Hepatocyte (in vitro differentiated cells): ENCODE data around the gene LMF1. TPM values are rescaled to one million over a fixed set of nuclear protein-coding genes. Genes with fewer than 3 reads are reported as not detected.

Experiments
- DNase-seq: peaks from one replicate; pipeline ENCODE4 v3.0.0-alpha.2; 2016; ENCODE audit warnings: low spot score
- H2AFZ ChIP-seq: fragments of 200-600 bp; sonication (generic); 2 replicates; pipeline ENCODE4 v1.6.0; 2016; ENCODE audit warnings: antibody characterized with exemption, mild to moderate bottlenecking
- H3K27ac ChIP-seq: fragments of 200-600 bp; sonication (generic); 2 replicates; pipeline ENCODE4 v1.5.1; 2016; ENCODE audit warnings: mild to moderate bottlenecking
- H3K27me3 ChIP-seq: fragments of 200-600 bp; sonication (generic); 2 replicates; pipeline ENCODE4 v1.6.1; 2016
- H3K36me3 ChIP-seq: fragments of 200-600 bp; sonication (generic); replicated peaks from 2 replicates; pipeline ENCODE4 v1.5.1; 2016; ENCODE audit warnings: low read depth; ENCODE audit not compliant: insufficient read depth
- H3K4me1 ChIP-seq: fragments of 200-600 bp; sonication (generic); 2 replicates; pipeline ENCODE4 v1.5.1; 2016; ENCODE audit warnings: mild to moderate bottlenecking, moderate library complexity; ENCODE audit not compliant: insufficient read depth
- H3K4me2 ChIP-seq: fragments of 200-600 bp; sonication (generic); 2 replicates; pipeline ENCODE4 v1.6.0; 2016
- H3K4me3 ChIP-seq: fragments of 200-600 bp; sonication (generic); 2 replicates; pipeline ENCODE4 v1.5.1; 2016; ENCODE audit warnings: mild to moderate bottlenecking
- H3K79me2 ChIP-seq: fragments of 200-600 bp; sonication (generic); 2 replicates; pipeline ENCODE4 v1.6.0; 2017; ENCODE audit warnings: mild to moderate bottlenecking
- H3K9me2 ChIP-seq: fragments of 200-600 bp; sonication (generic); replicated peaks from 2 replicates; pipeline ENCODE4 v1.6.0; 2017; ENCODE audit warnings: mild to moderate bottlenecking; ENCODE audit not compliant: insufficient read depth
- H3K9me3 ChIP-seq: fragments of 200-600 bp; sonication (generic); 2 replicates; pipeline ENCODE4 v1.5.1; 2016; ENCODE audit warnings: low read depth, mild to moderate bottlenecking
- H4K20me1 ChIP-seq: fragments of 200-600 bp; sonication (generic); 2 replicates; pipeline ENCODE4 v1.6.0; 2016; ENCODE audit warnings: mild to moderate bottlenecking; ENCODE audit not compliant: insufficient read depth, poor library complexity, severe bottlenecking
- CTCF ChIP-seq: fragments of 200-600 bp; sonication (generic); IDR thresholded peaks from 2 replicates; pipeline ENCODE4 v1.5.1; 2016; ENCODE audit warnings: antibody characterized with exemption, mild to moderate bottlenecking; ENCODE audit not compliant: poor library complexity
- EZH2 ChIP-seq: fragments of 200-600 bp; sonication (generic); IDR thresholded peaks from 2 replicates; pipeline ENCODE4 v1.6.1; 2016; ENCODE audit warnings: antibody characterized with exemption, mild to moderate bottlenecking, borderline replicate concordance
- EZH2phosphoT487 ChIP-seq: fragments of 200-600 bp; sonication (generic); IDR thresholded peaks from one replicate; pipeline ENCODE4 v1.6.1; 2018; ENCODE audit warnings: antibody characterized with exemption, mild to moderate bottlenecking, low read depth, moderate library complexity; ENCODE audit not compliant: unreplicated experiment, severe bottlenecking
- WGBS: methylation state at CpG from one replicate; pipeline ENCODE4 v1.1.6; 2016; ENCODE audit warnings: low lambda C conversion rate; ENCODE audit errors: missing lambda C conversion rate; 5-methylcytosine and 5-hydroxymethylcytosine counted together
- polyA plus RNA-seq: library from polyadenylated mRNA; unstranded; fragments of >200 nt; fragmentation: Nextera tagmentation; extraction: Ambion mirVana; gene quantifications from 2 replicates; pipeline ENCODE4 v1.2.1, GENCODE V29; 2016
- total RNA-seq: library from RNA; depleted of rRNA; stranded (reverse); fragments of >200 nt; gene quantifications from 2 replicates; pipeline ENCODE4 v1.2.3, GENCODE V29; 2014

Gene LMF1
- total and polyA plus RNA-seq, 2 experiments from 2014 or later = 27.2 to 34.3 TPM

- Histone ChIP-seq H4K20me1 (no peaks in the 10 kb centered on the region), H3K4me1 (no peaks in the 10 kb centered on the region), H3K27ac (no peak overlapping the region), H2AFZ (no peak overlapping the region), H3K4me3 (no peak overlapping the region), H3K4me2 (no peak overlapping the region), H3K9me2 (no peaks in the 10 kb centered on the region), H3K79me2 (no peaks in the 10 kb centered on the region), H3K9me3 (no peaks in the 10 kb centered on the region), H3K27me3 (no peaks in the 10 kb centered on the region), H3K36me3 (no peaks in the 10 kb centered on the region)
- no peak for TF ChIP-seq EZH2
- TF ChIP-seq CTCF = no peak
- no peak for TF ChIP-seq EZH2phosphoT487
- DNase-seq = no peak
- 85% methylated on average over 23 of the region's 23 CpGs for WGBS
These were observed 151.3 kb downstream of the LMF1 start for GRCh38 chr16:819336-820043.

- Histone ChIP-seq H3K27ac (no peak overlapping the region), H3K9me2 (no peaks in the 10 kb centered on the region), H3K9me3 (no peaks in the 10 kb centered on the region), H3K79me2 (no peaks in the 10 kb centered on the region), H3K4me2 (no peak overlapping the region), H3K4me1 (no peaks in the 10 kb centered on the region), H3K4me3 (no peak overlapping the region), H4K20me1 (no peaks in the 10 kb centered on the region), H3K27me3 (no peaks in the 10 kb centered on the region), H3K36me3 (no peaks in the 10 kb centered on the region), H2AFZ (no peak overlapping the region)
- TF ChIP-seq EZH2phosphoT487 (no peak), EZH2 (no peak)
- WGBS = 78% methylated on average over 2 of the region's 2 CpGs
- no peak for DNase-seq
These were observed 152.2 kb downstream of the LMF1 start for GRCh38 chr16:818592-818991.

- Histone ChIP-seq H3K9me2 (no peaks in the 10 kb centered on the region), H3K9me3 (no peaks in the 10 kb centered on the region), H3K27me3 (peaks cover 4% of the 10 kb centered on the region), H4K20me1 (no peaks in the 10 kb centered on the region), H3K79me2 (no peaks in the 10 kb centered on the region), H3K4me1 (peaks cover 4% of the 10 kb centered on the region), H3K36me3 (no peaks in the 10 kb centered on the region), H2AFZ (no peak overlapping the region), H3K4me3 (no peak overlapping the region), H3K27ac (no peak overlapping the region), H3K4me2 (no peak overlapping the region)
- WGBS = 88% methylated on average over 8 of the region's 8 CpGs
- no peak for TF ChIP-seq EZH2
- no peak for TF ChIP-seq CTCF
- no peak for TF ChIP-seq EZH2phosphoT487
- no peak for DNase-seq
These were observed 152.7 kb downstream of the LMF1 start for GRCh38 chr16:818132-818531.

GRCh38 chr16:817001-817906 is 153.5 kb downstream of the LMF1 start:
- 95% methylated on average over 71 of the region's 71 CpGs for WGBS
- H3K27me3 ChIP-seq = peaks cover 7% of the 10 kb centered on the region

More at GRCh38 chr16:817001-817906, 153.5 kb downstream of the LMF1 start:
- no peak for DNase-seq
- no peaks in the 10 kb centered on the region for H3K36me3 ChIP-seq
- H4K20me1 ChIP-seq = no peaks in the 10 kb centered on the region
- H3K4me2 ChIP-seq = no peak overlapping the region
- peaks cover 4% of the 10 kb centered on the region for H3K4me1 ChIP-seq
- no peak overlapping the region for H3K4me3 ChIP-seq
- no peaks in the 10 kb centered on the region for H3K9me2 ChIP-seq
- H3K27ac ChIP-seq = no peak overlapping the region
- TF ChIP-seq EZH2phosphoT487 (no peak), EZH2 (no peak), CTCF (no peak)
- no peak overlapping the region for H2AFZ ChIP-seq
- H3K9me3 ChIP-seq = no peaks in the 10 kb centered on the region
- no peaks in the 10 kb centered on the region for H3K79me2 ChIP-seq
